Endothelial cell of umbilical vein (primary cell): ENCODE measurements around the gene HOXB4. TPM values are rescaled to one million over a fixed set of nuclear protein-coding genes. Genes with fewer than 3 reads are reported as not detected.
A peak's percentile ranks its signal among the peaks of the same experiment; 100 is the strongest.

Source experiments
- BruUV-seq: library from RNA; stranded (reverse); fragments of 400-500 nt; replicated peaks from 2 replicates; lab custom pipeline; 2021; lab: Mats Ljungman, UMichigan
- CTCF ChIA-PET: fragments of 300-600, 350-600 bp; sonication (Branson Sonifier 250); formaldehyde crosslinking; loops from one replicate; lab custom pipeline; 2021; ENCODE audit warnings: antibody characterized with exemption, inconsistent platforms; lab: Charles Lee
- POLR2A ChIA-PET: fragments of 300-600, 350-600 bp; sonication (Branson Sonifier 250); formaldehyde crosslinking; loops from one replicate; lab custom pipeline; 2021; ENCODE audit warnings: antibody characterized with exemption, inconsistent platforms; lab: Charles Lee
- DNase-seq: peaks from one replicate; pipeline ENCODE4 v3.0.0-alpha.2; 2011; ENCODE audit warnings: low read depth, low spot score
- FAIRE-seq: peaks from 2 replicates; lab custom pipeline; 2011; peaks lifted over from hg19 to GRCh38; lab: Jason Lieb, UNC
- H2AFZ ChIP-seq: 2 replicates; pipeline ENCODE4 v1.6.0; 2012; ENCODE audit warnings: low read depth, low read length, control low read depth, inconsistent platforms
- H3K27ac ChIP-seq: 2 replicates; pipeline ENCODE4 v1.5.1; 2011; ENCODE audit warnings: low read depth, mild to moderate bottlenecking, control low read depth, low read length, moderate library complexity; ENCODE audit not compliant: insufficient read depth
- H3K27me3 ChIP-seq, 2 experiments: 2 replicates each; pipeline versions ENCODE4 v1.6.0 to v1.6.1; 2011; ENCODE audit warnings: low read length in 2 of 2, mixed read lengths in 1 of 2; ENCODE audit not compliant: control insufficient read depth in 2 of 2, insufficient read depth in 2 of 2
- H3K36me3 ChIP-seq, 2 experiments: 2 replicates in 1 of 2; 3 replicates in 1 of 2; pipeline ENCODE4 v1.5.1; 2011; ENCODE audit warnings: low read length in 2 of 2, mild to moderate bottlenecking in 1 of 2, moderate library complexity in 1 of 2; ENCODE audit not compliant: control insufficient read depth in 2 of 2, insufficient read depth in 2 of 2; ENCODE audit errors: extremely low read depth in 1 of 2
- H3K4me1 ChIP-seq: 3 replicates; pipeline ENCODE4 v1.5.1; 2011; ENCODE audit warnings: mild to moderate bottlenecking, low read length; ENCODE audit not compliant: control insufficient read depth, insufficient read depth; ENCODE audit errors: extremely low read depth
- H3K4me2 ChIP-seq: 2 replicates; pipeline ENCODE4 v1.6.1; 2011; ENCODE audit warnings: low read length, control low read depth, mixed read lengths; ENCODE audit not compliant: insufficient read depth
- H3K4me3 ChIP-seq, 3 experiments: fragments of 200-600 bp in 1 of 3; sonication (generic), shearing (Covaris generic) in 1 of 3; replicated peaks in 1 of 3; 2 replicates each; pipeline ENCODE4 v1.5.1; 2011 to 2016; ENCODE audit warnings: control low read depth in 3 of 3, low read length in 3 of 3, mild to moderate bottlenecking in 2 of 3, inconsistent platforms in 1 of 3, low read depth in 1 of 3, moderate library complexity in 1 of 3; ENCODE audit not compliant: insufficient read depth in 1 of 3
- H3K79me2 ChIP-seq: 2 replicates; pipeline ENCODE4 v1.6.0; 2012; ENCODE audit warnings: low read length, inconsistent platforms; ENCODE audit not compliant: control insufficient read depth, insufficient read depth
- H3K9ac ChIP-seq: replicated peaks from 2 replicates; pipeline ENCODE3; 2011; ENCODE audit warnings: low read length, control low read depth; ENCODE audit not compliant: insufficient read depth; ENCODE audit errors: extremely low read depth
- H3K9me1 ChIP-seq: replicated peaks from 3 replicates; pipeline ENCODE4 v1.6.0; 2011; ENCODE audit warnings: mild to moderate bottlenecking, low read length; ENCODE audit not compliant: control insufficient read depth, insufficient read depth; ENCODE audit errors: extremely low read depth
- H3K9me3 ChIP-seq: replicated peaks from 2 replicates; pipeline ENCODE4 v1.5.1; 2012; ENCODE audit warnings: low read length, inconsistent platforms; ENCODE audit not compliant: control insufficient read depth, insufficient read depth
- H4K20me1 ChIP-seq: replicated peaks from 2 replicates; pipeline ENCODE3; 2011; ENCODE audit warnings: mild to moderate bottlenecking, low read length; ENCODE audit not compliant: control insufficient read depth, insufficient read depth; ENCODE audit errors: extremely low read depth
- EZH2 ChIP-seq: IDR thresholded peaks from 2 replicates; pipeline ENCODE4 v1.6.1; 2012; ENCODE audit warnings: borderline replicate concordance, low read depth, mild to moderate bottlenecking, moderate library complexity, low read length, inconsistent platforms; ENCODE audit not compliant: severe bottlenecking
- FOS ChIP-seq: IDR thresholded peaks from 2 replicates; pipeline ENCODE4 v1.6.1; 2011; ENCODE audit warnings: mild to moderate bottlenecking, low read length, moderate library complexity, borderline replicate concordance; ENCODE audit not compliant: insufficient read depth
- GATA2 ChIP-seq: IDR thresholded peaks from 2 replicates; pipeline ENCODE4 v1.7.0; 2011; ENCODE audit warnings: low read depth, mild to moderate bottlenecking, moderate library complexity, mixed read lengths, low read length; ENCODE audit not compliant: insufficient read length, insufficient read depth
- JUN ChIP-seq: IDR thresholded peaks from 2 replicates; pipeline ENCODE4 v1.6.1; 2011; ENCODE audit warnings: borderline replicate concordance, low read depth; ENCODE audit not compliant: insufficient read length, insufficient read depth
- MAX ChIP-seq: IDR thresholded peaks from 2 replicates; pipeline ENCODE4 v1.6.1; 2011; ENCODE audit not compliant: insufficient read depth, insufficient read length
- MYC ChIP-seq: IDR thresholded peaks from one replicate; pipeline ENCODE4 v1.6.1; 2011; ENCODE audit warnings: mild to moderate bottlenecking, low read depth, low read length
- POLR2A ChIP-seq: IDR thresholded peaks from 2 replicates; pipeline ENCODE4 v1.6.1; 2012; ENCODE audit warnings: low read depth, mild to moderate bottlenecking, control low read depth, low read length
- POLR2AphosphoS5 ChIP-seq: IDR thresholded peaks from 2 replicates; pipeline ENCODE4 v1.6.1; 2012; ENCODE audit warnings: low read depth, mild to moderate bottlenecking, control low read depth, low read length, moderate library complexity; ENCODE audit not compliant: insufficient read depth
- dilution Hi-C: fragments of 300-500 bp; cut with MboI; formaldehyde crosslinking; loops from one replicate; pipeline ENCODE4 v1.15.0; 2019; ENCODE audit warnings: low sequenced_read_pairs; ENCODE audit not compliant: extremely low pct_ligation_motif_present
- intact Hi-C: fragments of 100-400 bp; cut with micrococcal nuclease; formaldehyde crosslinking; loops from one replicate; pipeline ENCODE4 v1.10.0; 2022
- polyA plus RNA-seq, 4 experiments: library from polyadenylated mRNA; depleted of rRNA in 3 of 4; stranded (reverse) in 3 of 4; unstranded in 1 of 4; fragments of >200 nt; gene quantifications; 2 replicates each; pipeline versions ENCODE4 v1.2.1 to v1.2.3, GENCODE V29; 2011 to 2012; ENCODE audit warnings: missing spikeins in 1 of 4
- total RNA-seq: library from RNA; stranded (reverse); gene quantifications from 2 replicates; pipeline ENCODE4 v1.2.3, GENCODE V29; 2021
- TF ChIP-seq, protein P1 (sequence below), 2 donors: IDR thresholded peaks; 1 replicate in 1 of 2; 2 replicates in 1 of 2; pipeline ENCODE4 v1.5.1; 2011; ENCODE audit warnings: low read length in 2 of 2, mild to moderate bottlenecking in 2 of 2, moderate library complexity in 2 of 2, control low read depth in 1 of 2, inconsistent platforms in 1 of 2, low read depth in 1 of 2; ENCODE audit not compliant: insufficient read depth in 1 of 2; ENCODE audit errors: extremely low read depth in 1 of 2

Gene HOXB4
- total and polyA plus RNA-seq, 2 donors (not counting 3 experiments of a cell fraction or from before 2014, with no cell fraction given), result 4.6 to 13.1 TPM

DNA sequence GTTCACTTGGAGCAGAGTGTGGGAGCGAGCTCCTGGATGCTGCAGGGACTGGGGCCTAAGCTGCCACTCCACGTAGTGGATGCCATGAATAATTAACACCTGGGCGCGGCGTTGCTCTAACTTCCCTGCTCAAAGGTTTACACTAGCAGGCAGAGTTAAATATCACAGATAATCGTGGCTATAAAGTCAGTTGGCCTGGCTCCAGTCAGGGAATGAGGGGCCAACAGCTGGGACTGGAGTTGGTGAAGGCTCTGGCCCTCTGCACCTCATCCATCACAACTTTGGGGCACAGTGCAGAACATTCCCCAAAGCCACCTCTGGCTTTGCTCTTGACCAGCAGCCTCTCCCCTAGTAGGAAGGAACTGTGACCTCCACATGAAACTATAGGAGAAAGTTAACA lies 10.9 kb downstream of the HOXB4 start:
- H3K4me1 ChIP-seq, result peaks cover 73% of the 10 kb centered on the region
- ChIA-PET CTCF (interaction anchor here (1.2 to 6.1 kb wide), 7 partner anchors 11 to 351 kb away, joined by 4 to 28 read pairs (median 5); no protein-coding TSS in a partner anchor), POLR2A (interaction anchor here (0.7 to 1.6 kb wide), 3 partner anchors 10 to 20 kb away, joined by 3 to 8 read pairs (median 4); no protein-coding TSS in a partner anchor)

DNA sequence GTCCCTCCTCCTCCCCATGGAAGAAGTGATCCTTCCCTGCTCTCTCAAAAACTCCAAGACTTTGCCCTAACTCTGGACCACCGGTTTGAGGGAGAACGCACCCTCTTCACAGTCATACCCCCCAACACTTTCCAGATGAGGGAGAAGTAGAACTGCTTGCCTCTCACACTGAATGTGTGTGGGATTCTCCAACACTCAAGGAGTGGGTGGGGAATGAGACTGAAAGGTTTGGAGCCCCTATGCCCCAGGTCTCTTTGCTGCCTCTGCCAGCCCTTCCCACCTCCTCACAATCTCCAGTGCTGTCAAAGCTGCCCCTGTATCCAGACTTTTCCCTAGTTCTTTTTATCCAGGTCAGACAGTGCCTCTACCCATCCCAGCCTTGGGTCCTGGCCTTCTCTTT lies 11.4 kb downstream of the HOXB4 start:
- FAIRE-seq (no peak), DNase-seq (no peak)
- TF ChIP-seq MYC (no peak), EZH2 (no peak), POLR2A (no peak), JUN (no peak), FOS (no peak), POLR2AphosphoS5 (no peak), MAX (no peak), GATA2 (no peak)
- TF ChIP-seq, protein P1, sequence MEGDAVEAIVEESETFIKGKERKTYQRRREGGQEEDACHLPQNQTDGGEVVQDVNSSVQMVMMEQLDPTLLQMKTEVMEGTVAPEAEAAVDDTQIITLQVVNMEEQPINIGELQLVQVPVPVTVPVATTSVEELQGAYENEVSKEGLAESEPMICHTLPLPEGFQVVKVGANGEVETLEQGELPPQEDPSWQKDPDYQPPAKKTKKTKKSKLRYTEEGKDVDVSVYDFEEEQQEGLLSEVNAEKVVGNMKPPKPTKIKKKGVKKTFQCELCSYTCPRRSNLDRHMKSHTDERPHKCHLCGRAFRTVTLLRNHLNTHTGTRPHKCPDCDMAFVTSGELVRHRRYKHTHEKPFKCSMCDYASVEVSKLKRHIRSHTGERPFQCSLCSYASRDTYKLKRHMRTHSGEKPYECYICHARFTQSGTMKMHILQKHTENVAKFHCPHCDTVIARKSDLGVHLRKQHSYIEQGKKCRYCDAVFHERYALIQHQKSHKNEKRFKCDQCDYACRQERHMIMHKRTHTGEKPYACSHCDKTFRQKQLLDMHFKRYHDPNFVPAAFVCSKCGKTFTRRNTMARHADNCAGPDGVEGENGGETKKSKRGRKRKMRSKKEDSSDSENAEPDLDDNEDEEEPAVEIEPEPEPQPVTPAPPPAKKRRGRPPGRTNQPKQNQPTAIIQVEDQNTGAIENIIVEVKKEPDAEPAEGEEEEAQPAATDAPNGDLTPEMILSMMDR (IDR thresholded peaks at IDR 0.05; ENCODE audit: extremely low read depth in 1 of 2, insufficient read depth in 1 of 2, low read depth in 1 of 2, low read length in 2 of 2), result no peak
- Histone ChIP-seq H3K4me2 (no peak overlapping the region), H2AFZ (no peak overlapping the region), H3K9me3 (no peaks in the 10 kb centered on the region), H4K20me1 (no peaks in the 10 kb centered on the region), H3K27ac (no peak overlapping the region), H3K36me3 (peaks cover 0 to 3% of the 10 kb centered on the region in 2 experiments), H3K9me1 (no peaks in the 10 kb centered on the region), H3K4me3 (no peak overlapping the region), H3K27me3 (no peaks in the 10 kb centered on the region), H3K9ac (no peak overlapping the region), H3K4me1 (peaks cover 68% of the 10 kb centered on the region), H3K79me2 (peaks cover 92% of the 10 kb centered on the region)
- dilution Hi-C loops (no loop called here), intact Hi-C loops (no loop called here)
- CTCF ChIA-PET, result interaction anchor here (1.5 to 6.1 kb wide), 4 partner anchors 10 to 351 kb away, joined by 5 to 28 read pairs (median 14); no protein-coding TSS in a partner anchor
- no TSS peak for BruUV-seq
- POLR2A ChIA-PET, result interaction anchor here (0.7 kb wide), 1 partner anchor 10 kb away, joined by 3 read pairs; no protein-coding TSS in a partner anchor

More for the DNA sequence above, 10.9 kb downstream of the HOXB4 start:
- Histone ChIP-seq H3K79me2 (peaks cover 92% of the 10 kb centered on the region), H3K9me1 (no peaks in the 10 kb centered on the region), H4K20me1 (no peaks in the 10 kb centered on the region), H3K9me3 (no peaks in the 10 kb centered on the region), H3K36me3 (peaks cover 0 to 3% of the 10 kb centered on the region in 2 experiments), H2AFZ (no peak overlapping the region), H3K4me3 (no peak overlapping the region), H3K9ac (no peak overlapping the region), H3K27me3 (no peaks in the 10 kb centered on the region), H3K4me2 (peak overlapping the region; percentile 80), H3K27ac (peak overlapping the region; percentile 2)
- intact Hi-C loops (no loop called here), dilution Hi-C loops (no loop called here)
- DNase-seq (peak; percentile 19), FAIRE-seq (no peak)
- TF ChIP-seq FOS (no peak), EZH2 (no peak), MAX (no peak), POLR2A (no peak)
- no TSS peak for BruUV-seq
